Measurements from ENCODE around the gene FABP7.
A peak's percentile ranks its signal among the peaks of the same experiment; 100 is the strongest.

FABP7 gene

GRCh38 chr6:122758927-122759334, 20.6 kb upstream of the FABP7 start:
- no peak for DNase-seq (ENCODE audit: low spot score)

DNA sequence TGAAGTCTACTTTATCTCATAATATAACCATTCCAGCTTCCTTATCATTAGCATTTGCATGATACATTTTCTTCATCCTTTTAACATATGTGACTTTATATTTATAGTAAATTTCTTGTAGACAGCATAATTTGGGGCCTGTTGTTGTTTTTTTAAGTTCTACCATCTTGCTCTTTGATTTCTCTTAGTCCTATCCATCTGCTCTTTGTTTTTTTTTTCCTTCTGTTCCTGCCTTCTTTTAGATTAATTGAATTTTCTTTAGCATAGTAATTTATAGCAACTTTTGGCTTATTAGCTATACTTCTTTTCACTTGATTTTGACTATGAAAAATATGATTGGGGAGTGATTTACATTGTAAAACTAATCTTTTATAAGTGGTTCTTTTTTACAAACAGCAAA, 19.2 kb upstream of the FABP7 start:
- no peak for DNase-seq (ENCODE audit: low spot score)

- no peak for DNase-seq (ENCODE audit: low spot score)
Observed at GRCh38 chr6:122766256-122766655, 13.3 kb upstream of the FABP7 start.

DNA sequence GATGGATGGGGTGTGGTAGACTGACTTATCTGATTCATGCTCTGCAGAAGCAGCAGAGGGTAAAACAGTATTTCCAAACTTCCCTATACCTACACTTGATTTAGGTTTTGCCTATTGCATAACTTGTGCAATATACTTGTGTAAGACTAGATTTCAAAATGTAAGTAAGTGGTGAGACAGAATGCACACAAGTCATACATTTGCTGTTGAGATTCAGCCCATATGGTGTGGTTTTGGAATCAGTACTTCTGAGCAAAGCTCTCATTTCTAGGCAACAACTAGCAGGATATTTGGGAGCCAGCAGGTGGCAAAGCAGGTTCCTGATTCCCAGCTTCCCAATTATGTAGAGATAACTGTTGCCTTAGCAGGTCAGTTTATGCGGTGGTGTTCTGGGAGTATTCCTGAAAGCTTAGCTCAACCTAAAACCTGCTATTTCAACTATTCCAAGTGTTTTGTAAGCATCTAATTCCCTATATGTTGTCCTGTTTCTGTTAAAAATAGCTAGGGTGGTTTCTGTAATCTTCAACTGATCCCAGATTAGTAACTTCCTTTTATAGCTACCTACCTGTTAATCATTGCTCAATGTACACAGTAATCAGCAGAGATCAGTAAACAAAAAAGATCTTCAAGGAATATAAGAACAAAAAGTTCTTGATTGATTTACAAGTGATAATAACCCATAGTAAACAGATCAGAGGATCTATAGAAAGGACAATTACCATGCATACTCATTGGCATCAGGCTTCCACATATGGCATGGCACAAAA, 8.5 kb upstream of the FABP7 start:
- peak; percentile 50 for DNase-seq (ENCODE audit: low spot score)

GRCh38 chr6:122772724-122773415, 6.6 kb upstream of the FABP7 start:
- DNase-seq (ENCODE audit: low spot score) = no peak

- no peak for DNase-seq (ENCODE audit: low spot score)
Observed at GRCh38 chr6:122775975-122776374, 3.5 kb upstream of the FABP7 start.

GRCh38 chr6:122778302-122778701, 1.2 kb upstream of the FABP7 start:
- DNase-seq (ENCODE audit: low spot score) = no peak

DNA sequence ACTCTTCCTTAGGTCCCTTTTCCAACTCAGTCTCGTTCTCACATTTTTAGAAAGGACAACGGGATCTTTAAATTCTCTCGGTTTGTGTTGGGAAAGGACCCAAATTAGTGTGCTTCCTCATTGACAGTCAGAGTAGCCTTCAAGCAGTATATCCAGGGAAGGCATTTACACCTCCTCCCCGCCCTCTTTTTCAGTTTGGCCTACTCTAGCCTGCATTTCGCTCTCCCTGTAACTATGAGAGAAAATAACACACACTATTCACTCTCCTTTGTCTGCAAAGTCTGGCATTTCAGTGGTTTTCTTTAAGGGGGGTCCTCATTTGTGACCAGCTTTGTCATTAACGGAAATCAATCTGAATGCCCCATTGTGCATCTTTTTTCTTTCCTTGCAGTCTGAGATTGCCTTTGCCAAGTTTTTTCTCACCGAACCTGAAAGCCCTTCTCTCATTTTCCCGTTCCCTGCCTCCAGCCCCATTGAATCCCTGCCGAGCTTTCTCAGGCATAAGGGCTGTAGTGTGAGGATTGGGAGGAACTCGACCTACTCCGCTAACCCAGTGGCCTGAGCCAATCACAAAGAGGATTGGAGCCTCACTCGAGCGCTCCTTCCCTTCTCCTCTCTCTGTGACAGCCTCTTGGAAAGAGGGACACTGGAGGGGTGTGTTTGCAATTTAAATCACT, 393 bp upstream of the FABP7 start:
- no peak for DNase-seq (ENCODE audit: low spot score)

- no peak for DNase-seq (ENCODE audit: low spot score)
Observed at GRCh38 chr6:122780114-122780513, 598 bp downstream of the FABP7 start.

GRCh38 chr6:122781716-122782115, 2.2 kb downstream of the FABP7 start:
- DNase-seq (ENCODE audit: low spot score) = no peak

GRCh38 chr6:122783401-122783800, 3.9 kb downstream of the FABP7 start:
- DNase-seq (ENCODE audit: low spot score) = no peak

DNA sequence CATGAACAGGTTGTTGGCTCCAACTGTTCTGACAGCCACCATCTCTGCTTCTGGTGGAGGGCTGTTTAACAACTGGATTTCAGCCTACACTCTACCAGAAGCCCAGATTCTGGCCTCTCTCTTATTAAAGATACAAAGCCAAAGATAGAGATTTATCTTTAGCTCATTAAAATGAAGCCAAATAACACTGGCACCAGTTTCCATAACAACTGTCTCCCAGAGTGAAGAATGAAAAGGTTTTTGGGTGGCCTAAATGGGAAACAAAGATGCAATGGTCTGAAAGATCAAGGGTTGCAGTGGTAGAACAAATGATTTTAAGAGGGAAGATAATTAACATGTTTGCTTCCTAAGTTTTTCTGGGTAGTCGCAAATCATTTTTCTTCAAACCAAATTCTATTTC, 6.4 kb downstream of the FABP7 start:
- no peak for DNase-seq (ENCODE audit: low spot score)

- DNase-seq (ENCODE audit: low spot score) = no peak
Observed at GRCh38 chr6:122787721-122788120, 8.2 kb downstream of the FABP7 start.

DNA sequence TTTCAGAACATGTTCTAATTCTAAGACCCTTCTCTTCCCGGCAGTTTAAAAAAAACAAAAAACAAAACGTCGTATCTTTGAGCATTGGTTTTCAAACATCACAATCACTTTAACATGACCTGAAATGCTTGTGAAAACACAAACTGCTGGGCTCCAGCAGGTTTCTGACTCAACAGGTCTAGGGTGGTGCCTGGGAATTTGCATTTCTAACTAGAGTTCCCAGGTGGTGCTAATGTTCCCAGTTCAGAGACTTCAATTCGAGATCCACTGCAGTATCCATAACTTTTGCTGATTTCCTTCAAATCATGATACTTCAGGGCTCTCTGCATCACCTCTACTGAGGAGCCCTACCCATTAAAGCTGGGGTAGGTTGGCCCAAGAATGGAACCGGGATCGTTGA, 8.7 kb downstream of the FABP7 start:
- DNase-seq (ENCODE audit: low spot score) = no peak

DNA sequence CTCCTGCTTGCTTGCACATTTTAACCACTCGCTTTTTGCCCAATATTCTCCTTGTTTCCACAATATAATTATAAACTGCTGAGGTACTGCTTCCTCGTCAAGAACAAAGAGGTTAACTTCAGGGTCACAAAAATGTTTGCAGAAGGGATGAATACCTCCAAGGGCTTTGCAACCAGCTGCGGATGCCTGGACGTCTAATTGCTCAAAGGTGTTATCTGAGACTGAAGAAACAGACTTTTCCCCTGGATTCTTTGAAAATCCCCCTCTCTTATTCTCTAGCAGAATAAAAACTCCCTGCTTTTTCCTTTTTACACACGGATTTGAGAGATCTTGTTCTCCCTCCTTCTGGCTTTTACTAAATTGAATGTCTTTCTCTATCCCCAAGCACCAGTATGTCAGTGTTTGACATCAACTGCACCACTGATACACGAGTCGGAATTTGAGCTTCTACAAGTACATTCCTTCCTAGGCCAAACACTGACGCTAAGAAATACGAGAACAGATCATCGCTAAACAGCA, 9.2 kb downstream of the FABP7 start:
- DNase-seq (ENCODE audit: low spot score) = no peak

- DNase-seq (ENCODE audit: low spot score) = peak; percentile 82
Observed at GRCh38 chr6:122789182-122790027, 9.9 kb downstream of the FABP7 start, which contains the start of gene SMPDL3A. TSS of gene SMPDL3A (plus strand) at chr6:122789258. CDS start at chr6:122789347, 89 bp downstream.

- no peak for DNase-seq (ENCODE audit: low spot score)
Observed at GRCh38 chr6:122790028-122790422, 10.5 kb downstream of the FABP7 start.

- DNase-seq (ENCODE audit: low spot score) = no peak
Observed at GRCh38 chr6:122790423-122791309, 11.2 kb downstream of the FABP7 start.

DNA sequence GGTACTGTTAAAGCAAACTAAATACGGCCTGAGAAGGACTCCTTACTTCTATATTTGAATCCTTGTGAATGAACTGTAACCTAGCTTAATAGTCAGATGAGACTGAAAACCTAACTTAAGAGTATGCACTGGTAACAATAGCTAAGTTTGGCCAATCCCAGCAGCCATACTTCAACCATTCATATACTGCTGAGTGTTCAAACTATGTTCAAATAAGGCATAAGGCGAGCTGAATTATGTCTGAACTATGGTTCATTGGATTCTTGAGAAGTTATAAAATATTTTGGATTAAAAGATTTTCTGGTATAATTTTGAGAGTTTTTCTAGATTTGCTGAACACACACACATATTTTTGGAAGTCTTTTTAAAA, 11.8 kb downstream of the FABP7 start:
- DNase-seq (ENCODE audit: low spot score) = no peak

DNA sequence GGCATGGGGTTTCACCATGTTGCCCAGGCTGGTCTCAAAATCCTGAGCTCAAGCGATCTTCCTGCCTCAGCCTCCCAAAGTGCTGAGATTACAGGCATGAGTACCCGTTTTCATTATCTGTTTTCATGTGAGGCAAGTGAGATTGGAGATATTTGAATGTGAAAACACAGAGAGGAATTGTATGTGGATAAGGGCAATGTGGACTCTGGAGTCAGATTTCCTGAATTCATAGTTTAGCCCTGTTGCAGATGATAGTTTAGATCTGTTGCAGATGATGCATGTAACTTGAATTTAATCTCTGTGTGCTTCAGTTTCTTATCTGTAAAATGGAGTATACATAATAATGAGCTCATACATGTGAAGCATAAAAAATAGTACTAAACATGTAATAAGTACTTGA, 13.2 kb downstream of the FABP7 start:
- DNase-seq (ENCODE audit: low spot score) = no peak

GRCh38 chr6:122797537-122797936, 18.0 kb downstream of the FABP7 start:
- no peak for DNase-seq (ENCODE audit: low spot score)
